A204.1 (cell line): ENCODE measurements around the gene MORF4L1.
"Not testable (repeated sequence)": the region's sequence is repeated elsewhere in the genome, so short reads cannot be mapped to it uniquely, and the experiment has no call there.

Experiments
- FAIRE-seq: peaks from 2 replicates; lab custom pipeline; 2012; peaks lifted over from hg19 to GRCh38; lab: Jason Lieb, UNC

Gene MORF4L1

GRCh38 chr15:78859971-78860719, 12.5 kb upstream of the MORF4L1 start:
- FAIRE-seq = peak; percentile 95

DNA sequence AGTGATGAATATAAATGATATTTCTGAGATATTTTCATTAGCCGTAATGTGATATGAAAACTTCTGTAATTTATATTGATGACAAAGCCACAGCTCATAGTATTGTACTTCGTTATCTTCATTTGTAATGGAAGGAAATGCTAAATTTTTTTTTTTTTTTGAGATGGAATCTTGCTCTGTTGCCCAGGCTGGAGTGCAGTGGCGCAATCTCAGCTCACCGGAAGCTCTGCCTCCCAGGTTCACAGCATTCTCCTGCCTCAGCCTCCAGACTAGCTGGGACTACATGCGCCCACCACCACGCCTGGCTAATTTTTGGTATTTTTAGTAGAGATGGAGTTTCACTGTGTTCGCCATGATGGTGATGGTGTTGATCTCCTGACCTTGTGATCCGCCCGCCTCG, 7.1 kb upstream of the MORF4L1 start:
- not testable (repeated sequence) for FAIRE-seq

GRCh38 chr15:78866031-78866430, 6.7 kb upstream of the MORF4L1 start:
- FAIRE-seq = not testable (repeated sequence)

GRCh38 chr15:78866803-78867202, 5.9 kb upstream of the MORF4L1 start:
- FAIRE-seq = no peak

GRCh38 chr15:78868366-78868765, 4.3 kb upstream of the MORF4L1 start:
- no peak for FAIRE-seq

DNA sequence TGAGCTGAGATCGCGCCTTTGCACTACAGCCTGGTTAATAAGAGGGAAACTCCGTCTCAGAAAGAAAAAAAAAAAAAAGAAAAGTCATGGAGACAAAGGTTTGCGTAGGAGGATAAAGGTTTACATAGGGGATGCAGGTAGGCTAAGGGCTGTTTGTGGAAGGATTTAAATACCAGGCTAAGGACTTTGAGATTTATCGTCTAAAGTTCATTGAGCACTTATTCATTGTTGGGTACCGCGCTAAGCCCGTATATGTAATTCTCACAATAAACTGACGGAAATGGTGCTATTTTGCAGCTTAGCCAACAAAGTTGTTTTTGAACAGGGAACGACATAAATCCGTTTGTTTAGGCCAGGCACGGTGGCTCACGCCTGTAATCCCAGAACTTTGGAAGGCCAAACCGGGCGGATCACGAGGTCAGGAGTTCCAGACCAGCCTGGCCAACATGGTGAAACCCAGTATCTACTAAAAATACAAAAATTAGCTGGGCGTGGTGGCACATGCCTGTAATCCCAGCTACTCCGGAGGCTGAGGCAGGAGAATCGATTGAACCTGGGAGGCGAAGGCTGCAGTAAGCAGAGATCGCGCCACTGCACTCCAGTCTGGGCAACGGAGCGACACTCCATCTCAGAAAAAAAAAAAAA, 1.1 kb upstream of the MORF4L1 start:
- FAIRE-seq = not testable (repeated sequence)

- FAIRE-seq = no peak
Measured at GRCh38 chr15:78872972-78873792, 492 bp downstream of the MORF4L1 start.

GRCh38 chr15:78873793-78874765, 1.4 kb downstream of the MORF4L1 start:
- FAIRE-seq = peak; percentile 27

DNA sequence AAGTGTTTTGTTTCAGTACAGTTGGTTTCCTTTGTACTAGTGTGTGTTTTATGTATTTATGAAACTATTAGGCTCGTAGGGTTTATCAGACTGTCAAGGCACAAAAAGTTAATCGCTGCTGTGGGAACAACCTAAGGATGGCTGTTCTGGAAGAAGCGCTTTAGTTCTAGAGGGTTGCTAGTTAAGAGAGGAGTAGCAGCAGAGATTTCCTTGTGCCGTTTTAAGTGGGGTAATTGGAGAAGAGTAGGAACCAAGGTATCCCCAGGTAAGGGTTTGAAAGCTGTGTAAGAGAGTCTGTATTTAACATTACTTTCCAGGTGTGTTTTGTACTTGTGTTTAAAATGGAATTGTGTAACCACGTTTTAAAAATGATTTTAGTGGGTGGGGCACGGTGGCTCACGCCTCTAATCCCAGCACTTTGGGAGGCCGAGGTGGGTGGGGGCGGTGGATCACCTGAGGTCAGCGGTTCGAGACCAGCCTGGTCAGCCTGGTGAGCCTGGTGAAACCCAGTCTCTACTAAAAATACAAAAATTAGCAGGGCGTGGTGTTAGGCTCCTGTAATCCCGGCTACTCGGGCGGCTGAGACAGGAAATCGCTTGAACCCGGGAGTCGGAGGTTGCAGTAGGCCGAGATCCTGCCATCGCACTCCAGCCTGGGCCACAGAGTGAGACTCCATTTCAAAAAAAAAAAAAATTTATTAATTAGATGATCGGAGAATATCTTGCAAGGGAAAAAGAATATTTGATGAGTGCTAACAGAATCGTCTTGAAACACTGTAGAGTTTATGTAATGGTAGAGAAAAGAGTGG, 2.6 kb downstream of the MORF4L1 start:
- FAIRE-seq = no peak

- not testable (repeated sequence) for FAIRE-seq
Measured at GRCh38 chr15:78876954-78877353, 4.3 kb downstream of the MORF4L1 start.

DNA sequence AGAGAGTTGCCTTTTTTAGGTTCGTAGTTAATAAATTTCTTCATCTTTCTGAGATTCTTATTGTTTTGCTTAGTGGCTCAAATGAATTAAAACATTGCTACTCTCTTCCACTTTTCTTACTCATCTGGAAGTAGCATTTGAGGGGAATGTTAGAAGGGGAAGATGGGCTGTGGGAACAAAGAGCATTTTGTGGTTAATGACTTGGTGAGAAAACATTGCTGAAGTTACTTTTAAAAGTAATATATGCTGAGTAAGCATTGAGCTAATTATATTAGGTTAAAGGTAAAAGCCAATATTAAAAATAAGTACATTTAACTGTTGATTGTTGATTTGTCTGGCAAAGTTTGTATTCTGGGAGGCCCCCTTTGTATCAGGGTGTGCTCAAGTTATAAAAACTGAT, 5.7 kb downstream of the MORF4L1 start:
- FAIRE-seq = no peak

DNA sequence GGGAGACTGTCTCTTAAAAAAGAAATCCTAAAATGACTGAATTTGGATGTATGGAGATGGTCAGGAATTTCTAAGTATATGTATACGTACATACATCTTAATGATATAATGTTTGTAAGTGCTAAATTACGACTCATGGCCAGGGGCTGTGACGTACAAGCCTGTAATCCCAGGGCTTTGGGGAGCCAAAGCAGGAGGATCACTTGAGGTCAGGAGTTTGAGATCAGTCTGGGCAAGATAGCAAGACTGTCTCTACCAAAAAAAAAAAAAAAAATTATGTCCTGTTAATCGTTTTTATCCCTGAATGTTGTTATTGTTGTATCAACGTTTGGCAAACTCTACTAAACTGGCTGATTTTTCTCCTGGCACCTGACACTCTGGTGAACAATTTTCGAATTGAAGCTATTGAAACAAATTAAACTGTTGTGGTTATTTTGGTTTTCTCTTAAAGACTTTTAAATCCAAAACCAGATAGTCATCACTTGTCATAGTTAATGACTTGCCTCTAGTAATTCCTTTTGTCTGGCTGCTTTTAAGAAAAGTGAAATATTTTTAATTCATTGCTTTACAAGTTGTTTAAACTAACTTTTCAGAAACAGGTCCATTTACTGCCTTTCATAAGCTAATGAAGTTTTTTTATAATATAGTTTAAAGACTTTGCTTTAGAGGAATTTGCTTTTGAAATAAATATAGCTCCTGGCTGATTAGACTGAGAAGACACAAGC, 7.0 kb downstream of the MORF4L1 start:
- FAIRE-seq = no peak

DNA sequence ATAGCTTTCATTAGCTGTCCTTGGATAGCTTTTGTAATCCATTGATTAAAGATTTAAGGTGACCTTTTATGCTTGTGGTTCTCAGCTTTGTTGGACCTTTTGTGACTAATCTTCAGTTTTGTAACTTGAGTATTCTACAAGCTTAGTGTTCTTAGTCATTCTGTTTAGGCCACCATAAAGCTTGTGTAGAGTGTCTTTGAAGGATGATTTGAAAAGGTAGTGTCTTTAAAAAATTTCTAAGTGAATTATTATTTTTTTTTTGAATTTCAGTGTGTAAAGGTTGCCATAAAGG, 7.5 kb downstream of the MORF4L1 start:
- FAIRE-seq = no peak

DNA sequence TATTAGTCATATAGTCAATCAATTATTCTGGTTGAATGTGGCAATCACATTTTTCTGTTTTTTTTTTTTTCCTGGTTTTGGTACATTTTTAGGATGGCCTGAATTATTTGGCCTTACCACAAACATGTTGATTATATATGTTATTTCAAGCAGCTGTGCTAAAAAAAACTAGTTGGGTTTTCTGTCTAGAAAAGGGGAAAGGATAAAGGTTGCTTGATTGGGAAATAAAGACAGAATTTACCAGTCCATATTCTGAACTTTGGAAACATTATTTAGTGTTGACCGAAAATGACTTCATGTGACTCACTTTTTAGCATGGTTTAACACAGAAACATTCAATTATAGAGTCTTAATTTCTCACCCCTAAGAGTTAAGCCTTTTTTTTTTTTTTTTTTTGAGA, 8.1 kb downstream of the MORF4L1 start:
- no peak for FAIRE-seq

GRCh38 chr15:78881681-78882080, 9.0 kb downstream of the MORF4L1 start:
- FAIRE-seq = no peak

GRCh38 chr15:78889000-78889399, 16.3 kb downstream of the MORF4L1 start:
- FAIRE-seq = no peak

GRCh38 chr15:78893538-78893937, 20.8 kb downstream of the MORF4L1 start:
- FAIRE-seq = no peak

- FAIRE-seq = no peak
Measured at GRCh38 chr15:78895471-78895870, 22.8 kb downstream of the MORF4L1 start.

- FAIRE-seq = no peak
Measured at GRCh38 chr15:78898540-78898939, 25.9 kb downstream of the MORF4L1 start.

GRCh38 chr15:78900819-78901533, 28.3 kb downstream of the MORF4L1 start:
- not testable (repeated sequence) for FAIRE-seq
